Heart left ventricle (tissue), 16 donors: ENCODE results near the gene TIMM29. TPM values are rescaled to one million over a fixed set of nuclear protein-coding genes. Genes with fewer than 3 reads are reported as not detected.

ENCODE experiments used
- ATAC-seq, 4 donors: fragments of 200-7000 bp; cut with Tn5 transposase; one replicate each; pipeline ENCODE4 v1.9.1; 2020 to 2022; ENCODE audit warnings: moderate library complexity in 4 of 4, mild to moderate bottlenecking in 3 of 4, moderate number of reproducible peaks in 1 of 4
- DNase-seq, 5 donors: peaks; one replicate each; pipeline ENCODE4 v3.0.0-alpha.2; 2020
- H3K27ac ChIP-seq, 12 donors: fragments of 200-600 bp; sonication (generic) in 4 of 12; one replicate each; pipeline versions ENCODE4 v1.5.0 to v1.8.0; 2016 to 2022; ENCODE audit warnings: mild to moderate bottlenecking in 2 of 12
- H3K27me3 ChIP-seq, 9 donors: fragments of 200-600 bp; sonication (generic) in 2 of 9; one replicate each; pipeline versions ENCODE4 v1.5.1 to v1.8.0; 2016 to 2022; ENCODE audit warnings: mild to moderate bottlenecking in 3 of 9
- H3K36me3 ChIP-seq, 9 donors: fragments of 200-600 bp; sonication (generic) in 2 of 9; one replicate each; pipeline versions ENCODE4 v1.5.0 to v1.8.0; 2018 to 2022; ENCODE audit warnings: mild to moderate bottlenecking in 2 of 9
- H3K4me1 ChIP-seq, 12 donors: fragments of 200-600 bp; sonication (generic) in 4 of 12; one replicate each; pipeline versions ENCODE4 v1.5.0 to v1.8.0; 2016 to 2022; ENCODE audit warnings: mild to moderate bottlenecking in 3 of 12
- H3K4me3 ChIP-seq, 12 donors: fragments of 200-600 bp; sonication (generic) in 4 of 12; one replicate each; pipeline versions ENCODE4 v1.5.0 to v1.8.0; 2017 to 2022; ENCODE audit warnings: mild to moderate bottlenecking in 9 of 12, moderate library complexity in 4 of 12
- H3K9me3 ChIP-seq, 12 donors: fragments of 200-600 bp; sonication (generic) in 4 of 12; one replicate each; pipeline versions ENCODE4 v1.5.0 to v1.8.0; 2016 to 2022; ENCODE audit warnings: mild to moderate bottlenecking in 1 of 12
- CTCF ChIP-seq, 12 donors: fragments of 200-600 bp; sonication (generic) in 4 of 12; IDR thresholded peaks; one replicate each; pipeline versions ENCODE4 v1.5.0 to v1.8.0; 2018 to 2022; ENCODE audit warnings: antibody characterized with exemption in 12 of 12, mild to moderate bottlenecking in 5 of 12
- POLR2A ChIP-seq, 2 donors: fragments of 450-650 bp; IDR thresholded peaks; one replicate each; pipeline ENCODE4 v1.6.1; 2017; ENCODE audit warnings: antibody characterized with exemption in 2 of 2, mild to moderate bottlenecking in 2 of 2, moderate library complexity in 2 of 2
- WGBS, 4 donors: extraction: QIAGEN DNeasy Blood & Tissue Kit in 2 of 4; methylation state at CpG; one replicate each; pipeline versions ENCODE4 v1.1.5 to v1.1.7; 2013 to 2018; 5-methylcytosine and 5-hydroxymethylcytosine counted together
- intact Hi-C, 10 donors: fragments of 100-400 bp; cut with DNase I; formaldehyde crosslinking; loops; one replicate each; pipeline versions ENCODE4 v1.11.1 to v1.14.2; 2022
- polyA plus RNA-seq, 2 donors: library from polyadenylated mRNA; stranded (reverse); fragments of 200-250 nt; gene quantifications; one replicate each; pipeline ENCODE4 v1.2.3, GENCODE V29; 2013
- total RNA-seq, 9 donors: library from RNA; depleted of rRNA in 2 of 9; stranded (reverse); fragments of >200 nt in 2 of 9; fragmentation: NEBNext Ultra II Directional in 3 of 9; extraction: Animal tissue kit (Norgen Biotek cat#: 25700) in 3 of 9; gene quantifications; one replicate each; pipeline versions ENCODE4 v1.1.0 to v1.2.4, GENCODE V29; 2016 to 2023
- donor health status: ischemic (EF 13 %, LVEDD 7.1; RV severe dilation, severe dysfunction).
- donor health status: healthy with polysubstance abuse.
- donor health status: DM: no; HTN: yes; CAD: no.
- donor health status: DM: no; HTN: no; CAD: no.
- donor health status: ischemic (EF 25% LVEDD 6.9; RV normal size, moderate dysfunction).
- donor health status: ischemic (EF 25% LVEDD 5.7; RV mildly dilated, moderate dysfunction).
- donor health status: healthy.
- donor health status: DM: yes; HTN: yes; CAD: no.
- donor health status: ischemic (EF 35%, LVEDD 5.7; RV mildly dilated, moderate dysfunction).
- donor health status: nonischemic (EF 11% LVEDD 7.7; RV severe dilation, severe dysfunction).
- donor health status: DM: yes; HTN: yes; CAD: no.
- donor health status: PGD.
- donor health status: ischemic (EF 29% LVEDD 5.4; RV normal size, mild dysfunction).
- donor health status: nonischemic (EF 23%, LVEDD 6.1; RV moderate dilation, normal function).

The TIMM29 gene
- total and polyA plus RNA-seq, 11 donors, result 10.0 to 29.3 (median 14.9) TPM

- ATAC-seq (no peak), DNase-seq (no peak)
- Histone ChIP-seq H3K9me3 (no peaks in the 10 kb centered on the region), H3K4me3 (no peak overlapping the region), H3K27me3 (no peaks in the 10 kb centered on the region), H3K4me1 (peaks cover 0 to 50% (median 18%) of the 10 kb centered on the region in 12 donors), H3K36me3 (no peaks in the 10 kb centered on the region), H3K27ac (no peak overlapping the region)
- intact Hi-C loops, result no loop called here
- TF ChIP-seq CTCF (IDR thresholded peaks at IDR 0.05) (no peak), POLR2A (IDR thresholded peaks at IDR 0.05) (no peak)
- WGBS, 4 donors, result 93 to 98% (median 95%) methylated on average over 4 of the region's 4 CpGs
These were observed 38.7 kb upstream of the TIMM29 start for GRCh38 chr19:10889880-10890279.

- 56 to 67% (median 62%) methylated on average over 20 to 21 of the region's 21 CpGs for WGBS, 4 donors
- peak in 3 of 4 donors; percentile 24 to 50 (median 38) for ATAC-seq
- peak in 2 of 5 donors; percentile 43 to 54 for DNase-seq
- Histone ChIP-seq H3K9me3 (no peaks in the 10 kb centered on the region), H3K27ac (peak overlapping the region in 4 of 12 donors; percentile 14 to 18 (median 16)), H3K4me3 (no peak overlapping the region), H3K4me1 (peaks cover 0 to 56% (median 22%) of the 10 kb centered on the region in 12 donors), H3K27me3 (no peaks in the 10 kb centered on the region), H3K36me3 (no peaks in the 10 kb centered on the region)
- intact Hi-C loops, result no loop called here
- TF ChIP-seq POLR2A (IDR thresholded peaks at IDR 0.05) (no peak), CTCF (IDR thresholded peaks at IDR 0.05) (no peak)
These were observed 37.1 kb upstream of the TIMM29 start for GRCh38 chr19:10891405-10892086.

- H3K27ac ChIP-seq, result peak overlapping the region in 1 of 12 donors; percentile 34
- no peaks in the 10 kb centered on the region for H3K36me3 ChIP-seq
- peaks cover 0 to 57% (median 29%) of the 10 kb centered on the region in 12 donors for H3K4me1 ChIP-seq
- WGBS, 4 donors, result 79 to 89% (median 86%) methylated on average over 10 to 13 of the region's 13 CpGs
- ATAC-seq (peak; percentile 20 to 56 (median 38)), DNase-seq (no peak)
- H3K9me3 ChIP-seq, result no peaks in the 10 kb centered on the region
- intact Hi-C loops, result no loop called here
- no peaks in the 10 kb centered on the region for H3K27me3 ChIP-seq
- no peak overlapping the region for H3K4me3 ChIP-seq
- TF ChIP-seq POLR2A (IDR thresholded peaks at IDR 0.05), result no peak
- no peak for TF ChIP-seq CTCF (IDR thresholded peaks at IDR 0.05)
These were observed 36.4 kb upstream of the TIMM29 start for GRCh38 chr19:10892256-10892655.

GRCh38 chr19:10894911-10895213, 33.7 kb upstream of the TIMM29 start:
- Histone ChIP-seq H3K27ac (no peak overlapping the region), H3K36me3 (no peaks in the 10 kb centered on the region), H3K4me1 (peaks cover 0 to 59% (median 33%) of the 10 kb centered on the region in 12 donors), H3K9me3 (no peaks in the 10 kb centered on the region), H3K27me3 (no peaks in the 10 kb centered on the region), H3K4me3 (no peak overlapping the region)
- 91 to 93% (median 91%) methylated on average over 7 of the region's 7 CpGs for WGBS, 4 donors
- ATAC-seq (no peak), DNase-seq (no peak)
- TF ChIP-seq POLR2A (IDR thresholded peaks at IDR 0.05), result no peak
- no peak for TF ChIP-seq CTCF (IDR thresholded peaks at IDR 0.05)
- intact Hi-C loops, result no loop called here
